AG04449 (cell line): ENCODE data around the gene RAPGEF5.

Experiments
- CTCF ChIA-PET: fragments of 350-600 bp; formaldehyde crosslinking; extraction: SDS; loops from one replicate; lab custom pipeline; 2021; ENCODE audit warnings: antibody characterized with exemption; lab: Yijun Ruan, JAX
- POLR2A ChIA-PET: fragments of 400-600, 350-600 bp; formaldehyde crosslinking; extraction: SDS; loops from one replicate; lab custom pipeline; 2020; ENCODE audit warnings: antibody characterized with exemption, inconsistent platforms; lab: Yijun Ruan, JAX
- DNase-seq: peaks from one replicate; pipeline ENCODE4 v3.0.0-alpha.2; 2010; ENCODE audit warnings: low read depth, low spot score
- H3K4me3 ChIP-seq: 2 replicates; pipeline ENCODE4 v1.5.1; 2011; ENCODE audit warnings: low read depth, mild to moderate bottlenecking, control low read depth, low read length
- CTCF ChIP-seq: IDR thresholded peaks from one replicate; pipeline ENCODE4 v1.5.1; 2011; ENCODE audit warnings: mild to moderate bottlenecking, moderate library complexity, low read length, control low read depth, inconsistent platforms; ENCODE audit not compliant: insufficient read depth; ENCODE audit errors: missing control alignments

Gene RAPGEF5

DNA sequence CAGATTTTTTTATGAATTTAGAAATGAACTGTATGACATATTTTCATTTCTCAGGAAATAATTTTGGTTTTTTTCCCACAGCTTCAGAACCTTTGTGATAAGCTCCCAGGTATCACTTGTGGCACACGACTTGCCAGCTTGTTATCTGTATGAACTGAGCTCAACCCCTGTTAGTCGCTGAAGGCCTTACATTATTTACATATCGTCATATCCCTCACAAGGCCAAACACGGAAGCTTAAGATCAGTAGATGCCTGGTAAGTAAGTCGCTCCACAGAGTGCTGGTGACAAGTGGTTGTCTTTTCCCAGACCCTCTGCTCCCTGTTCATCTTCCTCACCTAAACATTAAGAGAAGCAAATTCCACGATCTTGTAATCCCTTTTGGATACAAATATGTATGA is 55.2 kb downstream of the RAPGEF5 start:
- CTCF ChIA-PET: interaction anchor here (9.0 kb wide), 1 partner anchor 193 kb away, joined by 185 read pairs; no protein-coding TSS in a partner anchor

GRCh38 chr7:22300839-22301238 is 56.1 kb downstream of the RAPGEF5 start:
- H3K4me3 ChIP-seq: no peak overlapping the region
- POLR2A ChIA-PET: no interaction called here
- CTCF ChIA-PET: interaction anchor here (1.4 to 9.0 kb wide), 3 partner anchors 189 to 200 kb away, joined by 4 to 185 read pairs (median 6); no protein-coding TSS in a partner anchor
- no peak for DNase-seq
- TF ChIP-seq CTCF: no peak

More for the DNA sequence above, 55.2 kb downstream of the RAPGEF5 start:
- no peak for TF ChIP-seq CTCF
- DNase-seq: no peak
- no peak overlapping the region for H3K4me3 ChIP-seq
- POLR2A ChIA-PET: no interaction called here

DNA sequence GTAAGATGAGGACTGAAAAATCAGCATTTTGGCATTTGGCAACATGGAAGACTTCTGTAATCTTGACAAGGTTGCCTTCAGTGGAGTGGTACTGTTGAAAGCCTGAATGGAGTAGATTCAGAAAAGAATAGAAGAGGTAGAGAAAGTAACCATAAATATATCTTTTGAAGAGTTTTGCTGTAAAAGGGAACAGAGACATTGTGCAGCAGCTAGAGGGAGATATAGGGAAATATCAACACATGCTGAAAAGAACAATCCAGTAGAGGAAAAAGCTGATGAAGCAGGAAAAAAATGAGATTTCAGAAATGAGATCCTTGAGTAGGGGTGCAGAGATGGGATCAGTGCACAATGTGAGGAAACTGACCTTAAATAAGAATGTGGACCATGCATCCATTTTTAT is 60.0 kb downstream of the RAPGEF5 start:
- CTCF ChIA-PET: interaction anchor here (0.7 to 9.0 kb wide), 14 partner anchors 8 to 203 kb away, joined by 3 to 185 read pairs (median 4); partner anchors contain the start of gene STEAP1B
- POLR2A ChIA-PET: no interaction called here
- DNase-seq: no peak
- no peak for TF ChIP-seq CTCF
- no peak overlapping the region for H3K4me3 ChIP-seq

GRCh38 chr7:22296265-22296566 is 60.7 kb downstream of the RAPGEF5 start:
- no peak for TF ChIP-seq CTCF
- DNase-seq: no peak
- POLR2A ChIA-PET: no interaction called here
- H3K4me3 ChIP-seq: no peak overlapping the region
- CTCF ChIA-PET: interaction anchor here (1.0 to 9.0 kb wide), 15 partner anchors 9 to 213 kb away, joined by 3 to 185 read pairs (median 4); partner anchors contain the start of gene STEAP1B

DNA sequence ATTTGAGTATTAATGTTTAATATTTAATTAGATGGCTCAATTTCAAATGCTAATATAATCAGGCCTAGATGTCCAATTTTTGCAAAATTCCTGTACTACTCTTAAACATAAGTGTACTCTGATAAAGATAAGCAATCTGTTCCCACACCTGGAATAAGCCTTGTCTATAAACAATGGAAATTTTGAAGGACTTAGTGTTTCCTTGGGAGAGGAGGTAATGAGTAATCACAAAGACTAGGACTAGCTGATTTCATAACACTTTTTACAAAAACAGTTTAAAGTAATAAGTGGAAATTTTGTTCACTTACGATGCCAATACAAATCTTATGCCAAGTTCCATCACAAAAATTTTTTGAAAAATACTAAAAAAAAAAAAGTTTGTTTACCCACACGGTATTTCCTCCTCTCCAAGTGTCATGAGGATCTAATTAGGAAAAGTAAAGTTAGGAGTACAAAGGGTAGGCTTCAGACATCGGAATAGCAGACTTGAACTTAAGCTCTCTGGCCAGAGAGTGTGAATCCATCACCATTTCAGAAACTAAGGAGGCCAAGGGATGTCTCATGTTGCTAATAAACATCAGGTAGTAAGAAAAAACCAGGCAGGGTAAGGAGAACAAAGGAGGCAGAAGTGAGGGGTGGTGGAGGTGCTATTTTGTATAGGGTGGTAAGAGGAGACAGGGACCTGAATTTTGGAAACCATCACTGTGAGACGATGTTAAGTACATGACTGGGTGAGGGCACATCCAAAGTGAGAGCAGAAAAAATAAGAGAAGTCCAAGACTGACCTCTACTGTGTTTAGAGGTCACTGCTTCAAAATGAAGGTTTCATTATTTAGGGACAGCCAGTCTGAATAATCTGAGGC is 61.3 kb downstream of the RAPGEF5 start:
- ChIA-PET CTCF (interaction anchor here (0.7 to 9.0 kb wide), 13 partner anchors 12 to 212 kb away, joined by 3 to 185 read pairs (median 4); no protein-coding TSS in a partner anchor), POLR2A (no interaction called here)
- no peak for DNase-seq
- TF ChIP-seq CTCF: no peak
- no peak overlapping the region for H3K4me3 ChIP-seq

DNA sequence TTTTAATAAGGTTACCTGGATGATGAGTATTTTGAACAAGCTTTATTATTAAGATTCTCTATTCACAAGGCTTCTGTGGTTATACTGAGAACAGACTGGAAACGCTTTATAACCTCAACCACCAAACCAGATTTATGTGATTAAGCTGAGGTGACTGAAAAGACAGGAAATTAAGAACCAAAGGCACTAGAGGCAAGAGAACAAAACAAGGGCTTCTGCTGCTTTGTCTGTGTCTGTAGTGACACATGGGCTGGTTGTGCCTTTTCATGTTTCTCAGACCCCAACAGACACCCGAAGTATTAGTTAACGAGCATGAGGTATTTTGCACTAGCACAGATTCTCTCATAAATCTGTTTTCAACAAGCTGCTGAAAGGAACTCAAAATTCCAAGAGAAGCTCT is 64.4 kb downstream of the RAPGEF5 start:
- DNase-seq: no peak
- TF ChIP-seq CTCF: no peak
- ChIA-PET CTCF (interaction anchor here (1.3 to 3.1 kb wide), 3 partner anchors 10 to 182 kb away, joined by 3 to 20 read pairs (median 4); no protein-coding TSS in a partner anchor), POLR2A (interaction anchor here (0.6 kb wide), 1 partner anchor 1380 kb away, joined by 3 read pairs; no protein-coding TSS in a partner anchor)
- H3K4me3 ChIP-seq: no peak overlapping the region
